Measurements from ENCODE around the gene R3HDM2.

GRCh38 chr12:57456737-57457490, 26.1 kb upstream of the R3HDM2 start:
- no peak for TF ChIP-seq CTCF (IDR thresholded peaks at IDR 0.05 in 8 of 11, conservative IDR thresholded peaks at IDR 0.05 in 3 of 11)
- TF ChIP-seq POLR2A (IDR thresholded peaks at IDR 0.05), result no peak
- no peak for TF ChIP-seq POLR2AphosphoS5 (IDR thresholded peaks at IDR 0.05)
